ENCODE measurements around the gene NPAS3.

Gene NPAS3

DNA sequence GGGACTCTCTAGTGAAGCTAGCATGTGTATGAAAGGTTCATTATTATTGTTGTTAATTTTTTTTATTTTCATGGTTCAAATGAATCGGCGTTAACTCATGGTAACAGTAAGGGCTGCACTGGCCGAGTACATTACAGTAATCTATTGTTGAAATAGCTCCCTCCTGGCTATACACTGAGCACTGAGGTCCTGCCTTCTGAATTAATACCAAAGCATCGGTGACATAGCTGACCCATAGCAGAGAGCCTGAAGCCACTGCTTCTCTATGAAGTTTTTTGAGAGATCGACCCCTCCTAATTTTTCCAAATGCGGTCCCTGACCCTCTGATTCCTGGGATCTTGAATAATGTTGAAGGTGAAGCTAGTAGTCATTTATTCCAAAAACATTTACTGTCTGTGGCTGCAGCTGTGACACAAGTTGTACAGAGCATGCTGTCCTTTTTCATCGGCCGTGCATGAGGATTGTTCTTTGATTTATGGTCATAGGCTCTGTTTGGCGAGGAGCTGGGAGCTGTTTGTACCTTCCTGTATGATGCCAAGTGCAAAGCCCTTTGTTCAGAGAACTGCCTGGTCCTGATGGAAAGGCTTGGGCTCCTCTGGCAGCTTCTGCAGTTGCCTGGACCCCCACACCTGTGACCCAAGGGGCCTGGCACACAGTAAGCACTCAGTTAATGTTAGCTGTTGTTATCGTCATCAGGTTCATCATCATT is 525.7 kb downstream of the NPAS3 start:
- DNase-seq: no peak

DNA sequence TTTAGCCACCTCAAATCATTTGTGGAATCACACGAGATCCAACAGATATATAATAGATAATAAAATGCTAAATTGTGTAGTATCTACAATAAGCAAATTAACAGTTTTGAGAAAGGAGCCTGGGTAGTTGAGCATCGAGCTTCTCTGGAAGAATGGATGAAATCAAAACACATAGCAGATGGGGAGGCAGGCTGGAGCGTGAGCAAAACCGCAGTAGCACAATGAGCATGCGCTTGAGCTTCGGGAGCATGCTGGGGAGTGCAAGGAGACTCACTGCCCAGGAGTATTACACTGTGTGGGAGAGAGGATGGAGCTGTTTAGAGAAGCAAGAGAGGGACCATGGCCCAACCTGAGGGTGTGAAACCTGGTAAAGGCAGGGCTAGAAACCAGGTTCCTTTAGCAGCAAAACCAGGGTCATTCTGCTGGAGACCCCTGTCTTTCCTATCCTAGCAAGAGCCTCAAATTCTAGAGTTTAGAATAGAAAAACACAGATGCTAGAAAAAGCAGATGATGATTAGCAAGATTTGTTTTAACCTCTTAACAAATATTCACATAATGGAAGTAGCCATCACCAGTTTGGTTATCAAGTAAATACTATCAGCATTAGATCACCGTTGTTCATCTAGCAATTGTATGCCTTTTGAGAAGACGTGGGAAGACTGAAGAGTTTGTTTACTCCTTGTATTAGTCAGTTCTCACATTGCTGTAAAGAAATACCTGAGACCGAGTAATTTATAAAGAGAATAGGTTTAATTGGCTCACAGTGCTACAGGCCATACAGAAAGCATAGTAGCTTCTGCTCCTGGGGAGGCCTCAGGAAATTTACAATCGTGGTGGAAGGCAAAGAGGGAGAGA is 527.4 kb downstream of the NPAS3 start:
- peak in 4 of 56 donors; percentile 5 to 23 (median 8) for DNase-seq

DNA sequence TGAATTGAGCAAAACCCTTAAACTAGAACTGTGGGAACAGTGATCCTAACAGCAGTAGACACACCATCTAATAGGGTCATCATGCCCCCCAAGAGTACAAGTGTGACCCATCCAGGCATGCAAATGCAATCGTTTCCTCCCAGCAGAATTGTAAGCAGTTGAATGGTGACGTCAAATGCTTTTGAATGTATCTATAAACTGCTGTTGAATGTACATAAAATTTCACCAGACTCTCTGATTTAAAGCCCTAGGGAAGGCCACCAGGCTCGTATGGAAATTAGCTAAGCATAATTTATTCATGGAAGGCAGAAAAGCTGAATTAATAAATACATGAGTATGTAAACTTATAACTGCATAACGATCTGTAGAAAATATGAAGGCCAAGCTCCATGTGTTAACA is 529.3 kb downstream of the NPAS3 start:
- DNase-seq: no peak

DNA sequence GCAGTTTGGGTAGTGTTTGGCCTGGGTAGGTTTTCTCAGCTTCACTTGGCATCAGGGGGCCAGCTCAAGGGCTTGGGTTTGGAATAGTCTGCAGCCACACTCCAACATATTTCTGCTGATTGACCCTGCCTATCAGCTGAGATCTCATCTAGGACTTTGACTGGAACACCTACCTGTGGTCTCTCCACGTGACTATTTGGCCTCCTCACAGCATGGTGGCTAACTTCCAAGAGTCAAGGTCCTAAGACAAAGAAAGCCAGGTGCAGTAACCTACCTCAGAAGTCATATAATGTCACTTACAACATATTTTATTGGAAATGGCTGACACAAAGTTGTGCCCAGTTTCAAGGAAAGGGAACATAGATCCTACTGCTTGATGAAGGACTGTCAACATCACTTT is 531.2 kb downstream of the NPAS3 start:
- no peak for DNase-seq

DNA sequence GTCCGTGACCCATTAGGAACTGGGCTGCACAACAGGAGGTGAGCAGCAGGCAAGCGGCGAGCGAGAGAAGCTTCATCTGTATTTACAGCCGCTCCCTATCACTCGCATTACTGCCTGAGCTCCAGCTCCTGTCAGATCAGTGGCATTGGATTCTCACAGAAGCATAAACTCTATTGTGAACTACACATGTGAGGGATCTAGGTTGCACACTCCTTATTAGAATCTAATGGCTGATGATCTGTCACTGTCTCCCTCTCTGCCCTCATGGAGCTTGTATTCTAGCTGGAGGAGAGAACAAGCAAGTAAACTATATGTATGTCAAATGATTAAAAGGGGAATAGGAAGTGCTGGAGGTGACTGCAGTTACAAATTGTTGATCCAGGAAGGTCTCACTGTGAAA is 533.1 kb downstream of the NPAS3 start:
- DNase-seq: no peak

DNA sequence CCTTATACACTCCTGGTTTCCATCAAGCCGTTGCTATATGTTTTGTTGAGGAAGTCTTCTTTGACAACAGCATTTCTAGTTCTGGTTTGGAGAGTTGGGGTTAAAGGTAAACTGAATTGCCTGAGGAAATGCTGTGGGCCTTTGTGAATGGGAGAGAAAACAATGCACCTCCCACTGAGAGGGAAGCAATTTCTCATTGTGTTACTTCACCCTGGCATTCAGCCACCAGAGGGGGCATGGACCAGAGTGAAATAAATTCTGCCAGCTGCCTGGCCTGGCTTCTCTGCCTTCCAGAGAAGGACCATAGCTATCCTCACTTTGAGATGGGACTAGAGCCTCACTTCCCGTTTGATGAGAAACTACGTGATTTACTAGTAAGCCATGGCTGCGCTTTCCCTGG is 536.9 kb downstream of the NPAS3 start:
- DNase-seq: peak in 41 of 56 donors; percentile 4 to 80 (median 38)

DNA sequence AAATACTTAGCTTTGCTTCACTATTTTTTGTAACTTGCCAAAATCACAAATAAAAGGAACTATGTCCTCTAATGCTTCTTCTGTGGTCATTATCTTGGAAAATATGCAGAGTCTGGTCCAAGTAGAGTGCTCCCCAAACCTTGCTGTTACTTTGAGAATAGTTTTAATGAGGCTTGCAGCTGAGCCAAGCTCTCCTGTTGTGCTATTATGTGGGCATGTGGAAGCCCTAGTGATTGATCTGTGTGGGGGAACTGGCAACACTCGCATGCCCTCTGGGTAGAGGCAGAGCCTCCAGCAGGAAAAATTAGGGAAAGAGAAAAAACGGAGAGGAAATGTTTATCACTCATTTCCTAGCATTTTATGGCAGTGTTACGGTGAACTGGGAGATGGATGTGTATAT is 539.1 kb downstream of the NPAS3 start:
- DNase-seq: peak in 24 of 56 donors; percentile 11 to 82 (median 40)

DNA sequence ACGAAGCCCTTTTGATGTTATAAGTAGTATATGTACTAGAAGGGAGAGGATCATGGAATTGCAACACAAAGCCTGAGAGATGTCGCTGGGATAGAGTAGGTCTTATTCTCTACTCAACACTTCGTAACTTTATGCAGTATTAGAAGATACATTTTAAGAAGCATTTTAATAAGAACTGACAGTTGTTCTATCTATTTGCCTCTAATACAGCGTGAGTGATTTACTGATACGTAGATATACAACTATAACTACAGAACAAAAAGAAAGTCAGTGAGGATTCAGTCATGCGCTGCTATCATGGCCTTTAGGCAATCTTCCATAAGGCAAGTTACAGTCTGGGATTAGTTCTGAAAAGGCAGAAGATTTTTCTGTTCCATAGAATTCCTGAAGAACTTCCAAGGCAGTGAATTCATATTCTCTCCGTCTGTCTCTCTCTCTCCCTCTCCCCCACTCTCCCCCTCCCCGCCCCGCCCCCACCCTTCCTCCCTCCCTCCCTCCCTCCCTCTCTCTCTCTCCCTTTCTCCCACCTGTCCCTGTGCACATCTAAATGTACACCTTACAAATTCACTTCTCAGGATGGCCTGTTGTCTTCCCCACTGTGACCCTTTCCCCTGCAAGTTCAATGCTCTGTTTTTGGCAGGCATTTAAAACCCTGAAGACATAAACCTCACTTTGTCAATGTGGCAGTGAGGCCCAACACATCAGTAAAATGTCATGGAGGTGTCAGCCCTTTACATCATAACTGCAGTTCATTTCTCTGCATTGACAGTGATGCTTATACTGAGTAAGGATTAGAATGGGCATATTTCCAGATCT is 541.6 kb downstream of the NPAS3 start:
- DNase-seq: no peak

DNA sequence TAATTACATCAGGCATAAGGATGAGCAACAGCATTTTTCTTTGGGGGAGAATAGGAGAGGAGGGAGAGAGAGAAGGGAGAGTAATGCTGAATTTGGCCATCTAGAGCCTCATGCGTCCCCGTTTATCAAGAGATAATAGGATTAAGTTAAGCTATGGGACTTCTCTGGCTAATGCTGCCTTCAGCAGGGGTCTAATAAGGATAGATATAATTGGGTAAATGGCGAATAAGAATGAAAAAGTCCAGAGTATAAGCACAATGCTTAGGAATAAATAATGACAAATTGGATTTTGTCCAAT is 542.2 kb downstream of the NPAS3 start:
- no peak for DNase-seq

DNA sequence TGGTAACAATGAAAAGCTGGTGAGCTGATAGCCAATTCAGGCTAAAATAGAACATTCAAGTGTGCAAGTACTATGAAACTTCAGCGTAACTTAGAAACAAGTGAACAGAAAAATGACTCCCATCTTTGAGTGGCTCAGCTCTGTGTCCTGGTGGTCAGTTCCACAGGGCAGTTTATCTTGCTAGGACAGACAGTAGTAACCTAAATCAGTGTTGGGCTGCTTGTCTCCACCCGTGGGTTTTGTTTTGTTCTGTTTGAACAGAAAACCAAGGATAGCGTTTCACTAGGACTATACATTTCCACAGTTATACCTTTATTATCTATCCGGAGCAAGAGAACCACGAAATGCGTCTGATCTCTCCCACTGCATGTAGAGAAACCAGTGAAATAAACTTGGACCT is 544.4 kb downstream of the NPAS3 start:
- no peak for DNase-seq

DNA sequence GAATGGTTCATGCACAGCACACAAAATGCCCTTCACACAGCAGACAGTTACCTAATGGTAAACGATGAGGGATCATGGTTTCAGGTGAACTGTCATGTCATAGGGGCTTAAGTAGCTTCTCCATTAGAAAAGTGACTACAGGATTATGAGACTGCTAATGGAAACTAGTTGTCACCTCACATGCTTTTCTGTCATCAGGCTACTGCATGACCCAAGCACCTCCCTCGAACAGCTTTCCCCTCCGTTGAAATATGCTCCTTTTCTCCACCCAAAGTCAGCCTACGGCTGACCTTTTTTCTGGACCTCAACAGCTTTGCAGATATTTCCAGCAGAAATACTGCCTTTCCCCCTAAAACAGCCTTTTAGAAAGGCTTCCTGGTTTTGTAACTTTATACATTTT is 544.9 kb downstream of the NPAS3 start:
- DNase-seq: no peak

DNA sequence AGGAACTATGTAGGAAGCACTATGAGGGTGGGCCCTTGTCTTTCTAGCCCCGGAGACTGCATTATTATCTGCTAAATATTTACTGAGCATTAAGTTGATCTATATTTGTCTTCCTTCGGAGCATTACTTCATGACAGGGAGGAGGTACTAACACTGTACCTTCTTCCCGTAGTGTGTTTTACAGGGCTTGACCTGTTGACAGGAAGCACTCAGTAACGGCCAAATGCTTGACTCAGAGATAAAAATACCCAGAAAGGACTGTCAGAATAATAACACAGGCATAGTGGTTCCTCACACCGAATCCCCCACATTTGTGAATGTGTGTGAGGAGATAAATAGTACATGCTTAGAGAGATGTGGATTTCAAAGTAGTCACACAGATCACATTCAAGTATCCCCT is 545.6 kb downstream of the NPAS3 start:
- no peak for DNase-seq

DNA sequence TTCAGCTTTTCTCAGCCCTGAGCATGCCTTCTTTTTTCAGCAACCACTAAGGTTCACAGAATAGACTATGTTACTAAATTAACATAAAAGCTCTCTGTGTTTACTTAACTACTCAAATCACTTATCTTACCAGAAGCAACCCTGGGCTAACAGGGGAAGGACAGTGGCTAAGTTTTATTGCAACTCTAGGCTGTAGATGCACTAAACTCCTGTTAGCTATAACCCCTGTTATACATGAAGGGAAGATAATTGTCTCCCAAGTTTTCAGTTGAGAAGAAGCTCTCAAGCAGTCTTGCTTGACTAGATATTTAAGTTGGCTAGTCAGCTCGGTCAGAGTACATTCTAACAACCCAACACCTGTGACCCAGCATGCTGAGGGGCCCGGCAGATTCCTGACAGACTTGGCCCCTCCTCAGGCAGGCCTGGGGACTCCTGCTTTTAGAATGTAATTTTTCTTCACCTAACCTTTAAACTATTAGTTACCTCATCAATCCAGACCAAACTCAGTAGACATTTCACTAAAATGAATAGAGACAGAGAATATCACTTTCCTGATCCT is 547.7 kb downstream of the NPAS3 start:
- DNase-seq: no peak

DNA sequence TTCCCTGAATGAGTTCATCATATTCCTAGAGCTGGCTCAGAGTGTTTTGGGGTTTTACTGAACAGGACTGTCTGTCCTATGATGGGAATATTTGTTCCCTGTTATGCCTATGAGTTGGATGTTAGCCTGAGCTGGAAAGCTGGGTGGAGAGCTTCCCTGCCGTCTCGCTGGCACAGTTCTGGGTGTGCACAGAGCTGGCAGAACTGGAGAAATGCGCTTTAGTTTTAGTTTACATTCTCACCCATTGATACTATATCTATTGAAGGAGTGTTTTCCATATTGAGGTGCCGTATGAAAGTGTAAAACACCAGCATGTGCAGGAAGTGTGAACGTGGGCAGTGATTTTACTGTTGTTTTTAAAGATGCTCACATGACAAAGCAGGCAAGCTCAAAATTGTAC is 549.9 kb downstream of the NPAS3 start:
- no peak for DNase-seq

DNA sequence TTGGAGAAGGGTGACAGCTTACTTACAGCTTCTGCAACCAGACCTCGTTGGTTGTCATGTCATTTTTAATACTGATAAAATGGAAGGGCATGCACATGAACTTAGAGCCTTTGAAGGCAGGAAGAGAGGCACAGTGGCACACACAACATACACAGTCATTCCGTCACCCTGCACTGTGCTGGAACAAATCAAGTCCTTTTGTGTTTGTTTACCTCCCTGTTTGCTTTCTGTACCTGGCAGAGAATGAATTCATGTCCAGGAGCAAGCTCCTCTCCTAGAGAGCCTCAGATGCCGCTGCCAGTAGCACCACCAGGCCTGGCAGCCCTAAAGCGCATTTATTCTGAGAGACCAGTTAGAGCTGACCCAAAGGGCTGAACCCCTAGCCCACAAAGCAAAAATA is 551.9 kb downstream of the NPAS3 start:
- peak in 4 of 56 donors; percentile 9 to 17 (median 15) for DNase-seq

DNA sequence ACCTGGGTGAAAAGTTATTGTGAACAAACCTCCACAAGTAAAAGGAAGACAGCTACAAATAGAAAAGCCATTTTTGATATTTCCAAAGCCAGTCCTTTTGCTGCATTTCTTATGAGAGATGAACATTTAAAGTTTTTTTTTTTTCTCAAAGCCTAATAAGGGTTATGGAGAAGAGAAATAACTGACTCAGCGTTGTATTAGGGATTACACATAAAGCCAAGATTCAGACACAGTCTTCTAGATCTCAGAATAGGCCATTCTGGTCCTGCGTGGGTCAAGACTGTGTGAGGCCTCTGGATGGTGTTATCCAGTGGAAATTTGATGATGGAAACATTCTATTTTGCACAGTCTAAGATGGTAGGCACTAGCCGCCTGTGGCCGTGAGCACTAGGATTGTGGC is 552.4 kb downstream of the NPAS3 start:
- no peak for DNase-seq

DNA sequence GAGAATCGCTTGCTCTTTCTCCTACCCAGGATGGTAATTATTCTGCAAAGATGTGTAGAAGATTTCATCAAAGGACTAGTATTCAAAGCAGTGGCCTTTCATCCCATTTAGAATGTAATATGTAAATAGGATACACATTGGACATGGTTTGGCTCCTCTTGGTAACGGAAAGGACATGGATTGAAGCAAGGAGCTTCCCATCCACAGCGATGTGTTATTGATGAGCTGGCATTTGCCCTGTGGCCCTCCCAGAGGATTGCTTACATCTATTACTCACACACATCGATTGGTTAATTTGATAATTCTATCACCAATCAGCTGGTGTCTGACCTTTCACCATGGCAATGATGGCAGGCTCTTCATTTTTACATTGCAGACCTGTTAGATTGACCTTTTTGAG is 553.8 kb downstream of the NPAS3 start:
- no peak for DNase-seq

DNA sequence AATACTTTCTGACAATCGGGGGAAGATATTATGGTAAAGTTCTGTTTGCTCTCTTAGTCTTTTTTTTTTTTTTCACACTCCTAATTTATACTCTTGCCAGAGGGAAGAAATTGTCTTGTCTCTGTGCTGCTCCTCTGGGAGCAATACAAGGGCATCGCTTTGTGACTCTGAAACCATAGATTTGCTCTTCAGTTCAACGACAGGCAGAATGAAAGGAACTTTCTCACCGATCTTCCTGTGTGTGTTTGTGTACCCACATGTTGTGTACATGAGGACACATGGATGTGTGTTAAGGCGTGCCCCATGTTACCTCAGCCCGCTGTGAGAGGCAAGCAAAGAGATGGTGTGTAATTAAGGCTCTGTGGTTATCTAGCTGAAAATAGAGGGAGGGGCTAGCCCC is 554.6 kb downstream of the NPAS3 start:
- DNase-seq: no peak

DNA sequence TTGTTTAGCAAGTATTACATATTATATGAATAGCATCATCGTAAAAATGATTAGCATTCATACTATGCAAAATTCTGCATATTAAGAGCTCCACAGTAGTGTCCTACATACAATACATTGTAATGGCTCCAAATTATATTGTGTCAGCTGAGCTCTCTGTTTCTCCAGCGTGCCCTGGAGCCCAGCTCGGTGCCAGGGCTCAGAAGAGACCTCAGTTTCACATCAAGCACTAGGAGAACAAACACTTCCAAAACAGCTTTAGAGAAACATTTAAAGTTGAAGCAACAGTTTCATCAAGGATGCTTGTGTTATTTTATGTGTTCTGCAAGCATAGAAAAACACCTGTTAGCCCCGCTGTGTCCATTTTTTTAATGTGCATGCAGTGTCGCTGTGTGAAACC is 555.3 kb downstream of the NPAS3 start:
- DNase-seq: peak in 3 of 56 donors; percentile 3 to 21 (median 9)

DNA sequence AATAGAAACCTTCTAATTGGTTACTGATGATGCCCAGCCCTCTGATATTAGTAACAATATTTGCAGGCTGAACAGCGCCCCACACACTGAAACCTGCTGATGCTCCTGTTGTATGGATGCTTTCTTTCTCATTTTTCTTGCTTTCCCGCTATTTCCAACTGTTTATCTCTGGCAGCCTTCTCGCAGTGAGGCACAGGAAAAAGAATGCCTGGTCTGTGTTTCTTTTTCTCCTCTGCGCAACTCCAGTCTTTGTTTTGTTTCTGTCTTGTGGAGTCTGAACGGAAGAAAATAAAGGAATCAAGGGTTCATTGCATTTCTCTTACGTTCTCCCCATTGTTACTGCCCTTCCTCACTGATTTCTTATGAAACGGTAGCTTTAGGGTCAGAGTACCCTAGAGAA is 561.0 kb downstream of the NPAS3 start:
- peak in 1 of 56 donors; percentile 5 for DNase-seq

DNA sequence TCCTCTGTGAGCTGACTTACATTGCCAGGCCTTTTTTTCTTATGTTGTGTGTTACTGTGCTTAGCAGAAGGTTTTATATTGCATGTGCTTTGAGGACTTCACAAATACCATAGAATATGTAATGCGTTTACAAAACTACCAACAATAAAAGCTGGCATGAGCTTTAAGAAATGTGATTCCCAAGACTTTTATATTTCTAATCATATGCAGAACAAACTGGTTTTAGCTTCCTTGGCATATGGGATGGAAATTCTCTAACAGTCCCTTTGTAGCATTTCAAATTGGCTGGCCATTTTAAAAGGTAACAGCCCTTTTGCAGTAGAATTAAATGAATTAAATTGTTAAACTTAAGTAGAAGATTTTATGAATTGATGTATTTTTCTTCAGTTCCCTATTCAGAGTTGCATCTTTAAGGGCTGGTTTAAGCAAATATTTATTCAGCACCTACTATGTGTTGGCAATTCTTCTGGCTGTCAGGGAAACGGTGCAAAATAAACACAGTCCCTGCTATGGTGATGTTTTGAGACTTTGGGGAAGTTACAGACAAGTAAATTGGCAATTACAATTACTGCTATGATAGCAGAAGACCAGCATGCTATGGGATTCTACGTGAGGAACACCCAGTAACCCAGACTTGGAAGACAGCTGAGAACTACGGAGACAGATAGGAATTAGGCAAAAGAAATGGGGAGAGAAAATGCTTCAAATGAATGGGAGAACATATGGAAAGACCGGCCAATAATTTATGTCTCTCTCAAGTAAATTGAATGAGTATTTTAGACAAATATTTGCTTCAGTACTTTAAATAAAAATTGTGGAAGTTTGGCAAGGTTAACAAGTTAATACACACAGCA is 565.8 kb downstream of the NPAS3 start:
- DNase-seq: no peak
